Ishikawa (cell line): Measurements from ENCODE around the gene LEMD3.

ENCODE experiments used
- CEBPB ChIP-seq: IDR thresholded peaks from 2 replicates; pipeline ENCODE4 v1.6.1; 2012
- CREB1 ChIP-seq: IDR thresholded peaks from 2 replicates; pipeline ENCODE4 v1.6.1; 2012; ENCODE audit warnings: low read depth
- EGR1 ChIP-seq: IDR thresholded peaks from 2 replicates; pipeline ENCODE4 v1.6.1; 2012
- EP300 ChIP-seq: IDR thresholded peaks from 2 replicates; pipeline ENCODE4 v1.6.1; 2012; ENCODE audit warnings: borderline replicate concordance
- FOXM1 ChIP-seq: IDR thresholded peaks from 2 replicates; pipeline ENCODE4 v1.6.1; 2012; ENCODE audit warnings: low read depth, borderline replicate concordance
- NFIC ChIP-seq: IDR thresholded peaks from 2 replicates; pipeline ENCODE4 v1.6.1; 2012
- RAD21 ChIP-seq: IDR thresholded peaks from 2 replicates; pipeline ENCODE4 v1.6.1; 2012; ENCODE audit warnings: low read depth
- TAF1 ChIP-seq: IDR thresholded peaks from 2 replicates; pipeline ENCODE4 v1.6.1; 2012; ENCODE audit warnings: low read depth, mild to moderate bottlenecking
- TCF12 ChIP-seq: IDR thresholded peaks from 2 replicates; pipeline ENCODE4 v1.6.1; 2012; ENCODE audit warnings: low read depth
- TEAD4 ChIP-seq: IDR thresholded peaks from 2 replicates; pipeline ENCODE4 v1.6.1; 2012
- USF1 ChIP-seq: IDR thresholded peaks from 2 replicates; pipeline ENCODE4 v1.6.1; 2012
- YY1 ChIP-seq: IDR thresholded peaks from 2 replicates; pipeline ENCODE4 v1.6.1; 2012; ENCODE audit warnings: low read depth
- ZBTB7A ChIP-seq: IDR thresholded peaks from 2 replicates; pipeline ENCODE4 v1.6.1; 2012; ENCODE audit warnings: low read depth
- TF ChIP-seq, protein P1 (sequence below): IDR thresholded peaks from 2 replicates; pipeline ENCODE4 v1.6.1; 2012
- TF ChIP-seq, protein P2 (sequence below): IDR thresholded peaks from 2 replicates; pipeline ENCODE4 v1.6.1; 2012; ENCODE audit warnings: low read depth, mild to moderate bottlenecking

The LEMD3 gene

DNA sequence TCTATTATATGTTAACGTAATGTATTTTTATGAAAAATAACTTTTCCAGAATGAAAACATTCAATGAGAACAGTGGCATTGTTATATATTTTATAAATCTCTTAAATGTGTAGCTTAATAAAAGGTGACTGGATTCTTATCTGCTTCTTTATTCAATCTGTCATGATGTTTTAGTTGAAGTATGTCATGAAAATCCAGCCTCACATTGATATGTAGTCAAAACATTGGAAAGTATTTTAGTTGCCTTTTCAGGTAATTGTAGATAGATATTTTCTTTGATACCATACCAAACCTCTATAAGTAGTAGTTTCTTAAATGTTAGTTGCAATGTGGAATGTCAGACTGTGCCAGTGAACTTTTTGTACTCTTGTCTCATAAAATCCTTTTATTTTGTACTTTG lies 67.8 kb downstream of the LEMD3 start:
- TF ChIP-seq TAF1 (no peak), EGR1 (no peak), YY1 (no peak)

- TF ChIP-seq NFIC (no peak), TCF12 (no peak), EP300 (no peak), TAF1 (no peak), RAD21 (no peak)
- TF ChIP-seq, protein P1, sequence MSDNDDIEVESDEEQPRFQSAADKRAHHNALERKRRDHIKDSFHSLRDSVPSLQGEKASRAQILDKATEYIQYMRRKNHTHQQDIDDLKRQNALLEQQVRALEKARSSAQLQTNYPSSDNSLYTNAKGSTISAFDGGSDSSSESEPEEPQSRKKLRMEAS, result no peak
Measured at GRCh38 chr12:65238609-65239008, 69.2 kb downstream of the LEMD3 start.

DNA sequence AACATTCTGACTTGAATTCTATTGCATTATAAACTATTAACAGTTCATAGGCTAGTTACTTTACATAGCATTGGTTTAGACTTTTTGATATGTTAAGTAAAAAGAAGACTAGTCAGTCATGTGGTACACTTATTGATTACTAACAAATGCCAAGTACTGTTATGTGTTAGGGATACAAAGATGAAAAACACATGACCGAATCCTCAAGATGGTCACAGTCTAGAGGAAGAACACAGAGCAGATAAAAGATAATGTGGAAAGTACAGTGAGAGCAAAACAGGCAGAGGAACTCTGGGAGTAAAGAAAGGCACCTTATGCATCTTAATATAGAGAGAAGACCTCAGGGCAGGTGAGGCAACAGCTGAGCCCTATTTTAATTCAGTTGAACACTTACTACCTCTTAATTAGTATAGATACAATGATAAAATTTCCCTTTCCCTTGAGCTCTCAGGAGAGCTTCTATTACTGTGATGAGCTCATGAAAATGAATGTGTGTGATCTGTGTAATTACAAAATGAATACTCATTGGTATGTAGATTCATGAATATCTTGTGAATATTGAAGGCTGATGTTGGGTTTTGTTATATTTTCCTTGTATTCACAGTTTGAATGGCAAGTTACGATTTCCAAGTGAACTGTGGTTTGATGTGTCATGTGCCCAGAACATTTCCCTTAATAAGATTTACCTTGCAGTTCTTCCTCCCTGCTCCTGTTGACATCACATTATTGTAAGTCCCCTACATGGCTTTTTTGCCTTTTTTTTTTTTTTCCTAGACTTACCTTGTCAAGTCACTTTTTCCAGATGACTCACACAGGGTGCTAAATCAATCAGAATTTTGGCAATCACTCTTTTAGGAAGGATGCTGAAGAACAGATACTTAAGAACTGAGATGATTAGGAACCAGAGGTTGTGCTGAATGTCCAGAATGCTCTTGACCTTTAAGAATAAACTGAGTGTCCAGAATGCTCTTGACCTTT lies 79.6 kb downstream of the LEMD3 start:
- TF ChIP-seq EGR1 (no peak), CREB1 (no peak), ZBTB7A (no peak), TAF1 (no peak), YY1 (no peak), RAD21 (no peak), TCF12 (no peak), TEAD4 (no peak), NFIC (no peak), EP300 (no peak), FOXM1 (no peak)
- TF ChIP-seq, protein P2, sequence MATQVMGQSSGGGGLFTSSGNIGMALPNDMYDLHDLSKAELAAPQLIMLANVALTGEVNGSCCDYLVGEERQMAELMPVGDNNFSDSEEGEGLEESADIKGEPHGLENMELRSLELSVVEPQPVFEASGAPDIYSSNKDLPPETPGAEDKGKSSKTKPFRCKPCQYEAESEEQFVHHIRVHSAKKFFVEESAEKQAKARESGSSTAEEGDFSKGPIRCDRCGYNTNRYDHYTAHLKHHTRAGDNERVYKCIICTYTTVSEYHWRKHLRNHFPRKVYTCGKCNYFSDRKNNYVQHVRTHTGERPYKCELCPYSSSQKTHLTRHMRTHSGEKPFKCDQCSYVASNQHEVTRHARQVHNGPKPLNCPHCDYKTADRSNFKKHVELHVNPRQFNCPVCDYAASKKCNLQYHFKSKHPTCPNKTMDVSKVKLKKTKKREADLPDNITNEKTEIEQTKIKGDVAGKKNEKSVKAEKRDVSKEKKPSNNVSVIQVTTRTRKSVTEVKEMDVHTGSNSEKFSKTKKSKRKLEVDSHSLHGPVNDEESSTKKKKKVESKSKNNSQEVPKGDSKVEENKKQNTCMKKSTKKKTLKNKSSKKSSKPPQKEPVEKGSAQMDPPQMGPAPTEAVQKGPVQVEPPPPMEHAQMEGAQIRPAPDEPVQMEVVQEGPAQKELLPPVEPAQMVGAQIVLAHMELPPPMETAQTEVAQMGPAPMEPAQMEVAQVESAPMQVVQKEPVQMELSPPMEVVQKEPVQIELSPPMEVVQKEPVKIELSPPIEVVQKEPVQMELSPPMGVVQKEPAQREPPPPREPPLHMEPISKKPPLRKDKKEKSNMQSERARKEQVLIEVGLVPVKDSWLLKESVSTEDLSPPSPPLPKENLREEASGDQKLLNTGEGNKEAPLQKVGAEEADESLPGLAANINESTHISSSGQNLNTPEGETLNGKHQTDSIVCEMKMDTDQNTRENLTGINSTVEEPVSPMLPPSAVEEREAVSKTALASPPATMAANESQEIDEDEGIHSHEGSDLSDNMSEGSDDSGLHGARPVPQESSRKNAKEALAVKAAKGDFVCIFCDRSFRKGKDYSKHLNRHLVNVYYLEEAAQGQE, result no peak
- TF ChIP-seq, protein P1, result no peak

GRCh38 chr12:65252515-65252914 lies 83.1 kb downstream of the LEMD3 start:
- TF ChIP-seq TCF12 (no peak), EGR1 (no peak), EP300 (no peak), ZBTB7A (no peak), RAD21 (no peak), CREB1 (no peak), CEBPB (no peak), TEAD4 (no peak), YY1 (no peak), TAF1 (no peak), NFIC (no peak), USF1 (no peak), FOXM1 (no peak)
- TF ChIP-seq, protein P2, result no peak
- TF ChIP-seq, protein P1, result no peak

GRCh38 chr12:65257986-65258385 lies 88.6 kb downstream of the LEMD3 start:
- TF ChIP-seq FOXM1, result no peak
- TF ChIP-seq USF1, result no peak
- TF ChIP-seq YY1, result no peak
- TF ChIP-seq EP300, result no peak
- TF ChIP-seq, protein P1, result no peak
